ENCODE results near the gene CYP26B1. TPM values are rescaled to one million over a fixed set of nuclear protein-coding genes. Genes with fewer than 3 reads are reported as not detected.
A peak's percentile ranks its signal among the peaks of the same experiment; 100 is the strongest.

Gene CYP26B1
- total RNA-seq, 6 experiments from 2014 or later, result 0.81 to 4.0 (median 1.8) TPM

- no peak for ATAC-seq
- WGBS (ENCODE audit: insufficient coverage, low coverage, low lambda C conversion rate, missing lambda C conversion rate), result no CpG with 5 or more reads among the region's 3 CpGs
Measured at GRCh38 chr2:72109291-72109690, 38.4 kb downstream of the CYP26B1 start.

GRCh38 chr2:72108121-72108520 lies 39.5 kb downstream of the CYP26B1 start:
- Histone ChIP-seq H3K4me1 (no peaks in the 10 kb centered on the region), H3K9me3 (no peaks in the 10 kb centered on the region), H3K4me3 (no peak overlapping the region), H3K36me3 (no peaks in the 10 kb centered on the region), H3K27ac (no peak overlapping the region), H3K27me3 (no peaks in the 10 kb centered on the region)
- 46% methylated on average over 3 of the region's 3 CpGs for WGBS (ENCODE audit: insufficient coverage, low coverage, low lambda C conversion rate, missing lambda C conversion rate)
- no peak for DNase-seq
- intact Hi-C loops (cut with DNase I), result no loop called here
- TF ChIP-seq POLR2A (IDR thresholded peaks at IDR 0.05) (no peak), CTCF (IDR thresholded peaks at IDR 0.05) (no peak)
- ATAC-seq, result no peak

More at GRCh38 chr2:72109291-72109690, 38.4 kb downstream of the CYP26B1 start:
- no peaks in the 10 kb centered on the region for H3K27me3 ChIP-seq
- no peaks in the 10 kb centered on the region for H3K36me3 ChIP-seq
- no peak for DNase-seq
- H3K27ac ChIP-seq, result no peak overlapping the region
- TF ChIP-seq CTCF (IDR thresholded peaks at IDR 0.05), result no peak
- no peak for TF ChIP-seq POLR2A (IDR thresholded peaks at IDR 0.05)
- no peaks in the 10 kb centered on the region for H3K9me3 ChIP-seq
- no peaks in the 10 kb centered on the region for H3K4me1 ChIP-seq
- H3K4me3 ChIP-seq, result no peak overlapping the region
- intact Hi-C loops (cut with DNase I), result no loop called here

GRCh38 chr2:72106978-72107377 lies 40.7 kb downstream of the CYP26B1 start:
- H3K27ac ChIP-seq, result no peak overlapping the region
- WGBS (ENCODE audit: insufficient coverage, low coverage, low lambda C conversion rate, missing lambda C conversion rate), result 53% methylated on average over 3 of the region's 4 CpGs
- ATAC-seq (no peak), DNase-seq (no peak)
- no peak overlapping the region for H3K4me3 ChIP-seq
- no peaks in the 10 kb centered on the region for H3K4me1 ChIP-seq
- H3K9me3 ChIP-seq, result no peaks in the 10 kb centered on the region
- H3K27me3 ChIP-seq, result no peaks in the 10 kb centered on the region
- no peaks in the 10 kb centered on the region for H3K36me3 ChIP-seq
- intact Hi-C loops (cut with DNase I), result no loop called here
- TF ChIP-seq CTCF (IDR thresholded peaks at IDR 0.05), result no peak
- no peak for TF ChIP-seq POLR2A (IDR thresholded peaks at IDR 0.05)

GRCh38 chr2:72104821-72105588 lies 42.7 kb downstream of the CYP26B1 start:
- TF ChIP-seq CTCF (IDR thresholded peaks at IDR 0.05) (no peak), POLR2A (IDR thresholded peaks at IDR 0.05) (no peak)
- H3K27ac ChIP-seq, result no peak overlapping the region
- intact Hi-C loops (cut with DNase I), result no loop called here
- no peaks in the 10 kb centered on the region for H3K4me1 ChIP-seq
- H3K4me3 ChIP-seq, result no peak overlapping the region
- H3K36me3 ChIP-seq, result no peaks in the 10 kb centered on the region
- peak in 1 of 4 donors; percentile 23 for ATAC-seq
- WGBS (ENCODE audit: insufficient coverage, low coverage, low lambda C conversion rate, missing lambda C conversion rate), result 58% methylated on average over 6 of the region's 21 CpGs
- DNase-seq, result no peak
- H3K9me3 ChIP-seq, result no peaks in the 10 kb centered on the region
- no peaks in the 10 kb centered on the region for H3K27me3 ChIP-seq
